Ishikawa (cell line): Measurements from ENCODE around the gene TMCO5A.

Experiments used
- CEBPB ChIP-seq: IDR thresholded peaks from 2 replicates; pipeline ENCODE4 v1.6.1; 2012
- CREB1 ChIP-seq: IDR thresholded peaks from 2 replicates; pipeline ENCODE4 v1.6.1; 2012; ENCODE audit warnings: low read depth
- EP300 ChIP-seq: IDR thresholded peaks from 2 replicates; pipeline ENCODE4 v1.6.1; 2012; ENCODE audit warnings: borderline replicate concordance
- NFIC ChIP-seq: IDR thresholded peaks from 2 replicates; pipeline ENCODE4 v1.6.1; 2012
- TAF1 ChIP-seq: IDR thresholded peaks from 2 replicates; pipeline ENCODE4 v1.6.1; 2012; ENCODE audit warnings: low read depth, mild to moderate bottlenecking
- TCF12 ChIP-seq: IDR thresholded peaks from 2 replicates; pipeline ENCODE4 v1.6.1; 2012; ENCODE audit warnings: low read depth
- ZBTB7A ChIP-seq: IDR thresholded peaks from 2 replicates; pipeline ENCODE4 v1.6.1; 2012; ENCODE audit warnings: low read depth
- TF ChIP-seq, protein P1 (sequence below): IDR thresholded peaks from 2 replicates; pipeline ENCODE4 v1.6.1; 2012; ENCODE audit warnings: low read depth, mild to moderate bottlenecking
- TF ChIP-seq, protein P2 (sequence below): IDR thresholded peaks from 2 replicates; pipeline ENCODE4 v1.6.1; 2012
- TF ChIP-seq, protein P3 (sequence below): IDR thresholded peaks from 2 replicates; pipeline ENCODE4 v1.6.1; 2012

DNA sequence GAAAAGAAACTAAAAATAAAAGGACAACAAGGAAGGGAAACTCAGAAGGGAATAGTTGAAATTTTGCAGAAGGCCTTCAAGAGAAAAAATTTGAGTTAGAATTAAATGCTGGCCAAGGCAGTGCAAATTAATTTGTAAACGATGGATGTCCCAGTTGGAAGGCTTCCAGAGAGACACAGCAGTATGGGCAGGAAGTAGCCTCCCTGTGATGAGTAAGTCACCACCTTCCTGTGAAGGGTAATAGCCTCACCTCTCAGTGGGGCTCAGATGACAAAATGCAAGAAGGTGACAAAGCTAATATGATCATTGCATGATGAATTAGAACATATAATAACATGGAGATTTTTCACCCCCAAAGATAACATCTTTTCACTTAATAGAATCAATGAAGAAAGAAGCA lies 27.3 kb upstream of the TMCO5A start:
- no peak for TF ChIP-seq CREB1
- TF ChIP-seq CEBPB: no peak
- no peak for TF ChIP-seq NFIC
- TF ChIP-seq, protein P1, sequence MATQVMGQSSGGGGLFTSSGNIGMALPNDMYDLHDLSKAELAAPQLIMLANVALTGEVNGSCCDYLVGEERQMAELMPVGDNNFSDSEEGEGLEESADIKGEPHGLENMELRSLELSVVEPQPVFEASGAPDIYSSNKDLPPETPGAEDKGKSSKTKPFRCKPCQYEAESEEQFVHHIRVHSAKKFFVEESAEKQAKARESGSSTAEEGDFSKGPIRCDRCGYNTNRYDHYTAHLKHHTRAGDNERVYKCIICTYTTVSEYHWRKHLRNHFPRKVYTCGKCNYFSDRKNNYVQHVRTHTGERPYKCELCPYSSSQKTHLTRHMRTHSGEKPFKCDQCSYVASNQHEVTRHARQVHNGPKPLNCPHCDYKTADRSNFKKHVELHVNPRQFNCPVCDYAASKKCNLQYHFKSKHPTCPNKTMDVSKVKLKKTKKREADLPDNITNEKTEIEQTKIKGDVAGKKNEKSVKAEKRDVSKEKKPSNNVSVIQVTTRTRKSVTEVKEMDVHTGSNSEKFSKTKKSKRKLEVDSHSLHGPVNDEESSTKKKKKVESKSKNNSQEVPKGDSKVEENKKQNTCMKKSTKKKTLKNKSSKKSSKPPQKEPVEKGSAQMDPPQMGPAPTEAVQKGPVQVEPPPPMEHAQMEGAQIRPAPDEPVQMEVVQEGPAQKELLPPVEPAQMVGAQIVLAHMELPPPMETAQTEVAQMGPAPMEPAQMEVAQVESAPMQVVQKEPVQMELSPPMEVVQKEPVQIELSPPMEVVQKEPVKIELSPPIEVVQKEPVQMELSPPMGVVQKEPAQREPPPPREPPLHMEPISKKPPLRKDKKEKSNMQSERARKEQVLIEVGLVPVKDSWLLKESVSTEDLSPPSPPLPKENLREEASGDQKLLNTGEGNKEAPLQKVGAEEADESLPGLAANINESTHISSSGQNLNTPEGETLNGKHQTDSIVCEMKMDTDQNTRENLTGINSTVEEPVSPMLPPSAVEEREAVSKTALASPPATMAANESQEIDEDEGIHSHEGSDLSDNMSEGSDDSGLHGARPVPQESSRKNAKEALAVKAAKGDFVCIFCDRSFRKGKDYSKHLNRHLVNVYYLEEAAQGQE: no peak
- no peak for TF ChIP-seq TAF1
- no peak for TF ChIP-seq EP300
- no peak for TF ChIP-seq ZBTB7A
- TF ChIP-seq, protein P2, sequence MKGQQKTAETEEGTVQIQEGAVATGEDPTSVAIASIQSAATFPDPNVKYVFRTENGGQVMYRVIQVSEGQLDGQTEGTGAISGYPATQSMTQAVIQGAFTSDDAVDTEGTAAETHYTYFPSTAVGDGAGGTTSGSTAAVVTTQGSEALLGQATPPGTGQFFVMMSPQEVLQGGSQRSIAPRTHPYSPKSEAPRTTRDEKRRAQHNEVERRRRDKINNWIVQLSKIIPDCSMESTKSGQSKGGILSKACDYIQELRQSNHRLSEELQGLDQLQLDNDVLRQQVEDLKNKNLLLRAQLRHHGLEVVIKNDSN: no peak
- TF ChIP-seq, protein P3, sequence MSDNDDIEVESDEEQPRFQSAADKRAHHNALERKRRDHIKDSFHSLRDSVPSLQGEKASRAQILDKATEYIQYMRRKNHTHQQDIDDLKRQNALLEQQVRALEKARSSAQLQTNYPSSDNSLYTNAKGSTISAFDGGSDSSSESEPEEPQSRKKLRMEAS: no peak
- TF ChIP-seq TCF12: no peak
